ENCODE data around the gene UTS2B.

Gene UTS2B

DNA sequence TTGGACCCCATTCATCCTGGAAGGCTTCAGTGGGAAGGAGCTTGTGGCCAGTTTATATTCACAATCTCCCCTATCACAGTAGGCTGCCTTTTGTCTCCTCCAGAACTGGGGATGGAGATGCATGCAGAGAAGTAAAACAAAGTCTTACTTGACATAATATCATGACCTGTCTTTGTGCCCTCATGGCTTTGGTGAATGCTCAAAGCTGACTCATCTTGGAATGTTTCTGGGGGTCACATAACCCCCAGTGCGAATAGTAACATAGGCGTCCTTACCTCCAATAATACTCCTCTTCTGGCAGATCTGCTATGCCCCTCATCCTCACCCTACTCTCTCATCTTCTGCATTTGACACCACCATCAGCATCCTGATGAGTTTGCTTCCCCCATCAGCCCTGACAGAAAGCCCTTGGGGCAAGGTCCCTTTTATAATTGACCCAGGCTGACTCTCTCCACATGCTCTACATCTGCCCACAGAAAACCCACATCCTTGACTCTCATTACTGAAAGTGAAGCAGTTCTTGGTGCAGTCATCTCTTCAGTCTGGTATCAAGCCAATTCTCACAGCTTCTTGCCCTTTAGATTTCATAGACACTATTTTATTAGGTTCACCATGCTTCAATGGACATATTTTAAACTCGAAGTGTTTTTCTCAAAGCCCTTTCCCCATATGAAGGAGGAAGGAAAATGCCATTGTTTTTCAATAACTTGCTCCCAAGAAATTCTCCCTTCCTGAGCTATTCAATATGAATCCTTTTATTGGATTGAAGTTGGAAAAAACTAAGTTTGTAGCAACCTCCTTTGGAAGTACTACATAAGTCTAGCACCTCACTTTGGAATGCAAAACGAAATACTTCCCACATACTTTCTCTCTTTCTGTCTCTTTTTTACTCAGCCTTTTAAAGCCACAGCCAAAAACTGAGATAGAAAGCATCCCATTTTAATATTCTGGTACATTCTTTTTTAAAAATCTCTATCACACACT is 94.7 kb downstream of the UTS2B start:
- no peak for DNase-seq

DNA sequence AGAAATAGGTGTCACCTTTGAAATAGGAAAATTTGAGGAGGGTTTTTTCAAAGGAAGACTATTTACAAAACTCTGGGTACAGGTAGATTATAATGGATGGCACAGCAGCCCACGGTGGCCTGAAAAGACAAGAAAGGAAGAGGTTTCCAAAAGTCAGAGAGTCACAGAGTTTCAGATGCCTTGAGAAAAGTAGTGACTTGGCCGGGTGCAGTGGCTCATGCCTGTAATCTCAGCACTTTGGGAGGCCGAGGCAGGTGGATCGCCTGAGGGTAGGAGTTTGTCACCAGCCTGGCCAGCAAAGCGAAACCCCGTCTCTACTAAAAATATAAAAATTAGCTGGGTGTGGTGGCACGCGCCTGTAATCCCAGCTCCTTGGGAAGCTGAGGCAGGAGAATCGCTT is 96.1 kb downstream of the UTS2B start:
- no peak for DNase-seq

DNA sequence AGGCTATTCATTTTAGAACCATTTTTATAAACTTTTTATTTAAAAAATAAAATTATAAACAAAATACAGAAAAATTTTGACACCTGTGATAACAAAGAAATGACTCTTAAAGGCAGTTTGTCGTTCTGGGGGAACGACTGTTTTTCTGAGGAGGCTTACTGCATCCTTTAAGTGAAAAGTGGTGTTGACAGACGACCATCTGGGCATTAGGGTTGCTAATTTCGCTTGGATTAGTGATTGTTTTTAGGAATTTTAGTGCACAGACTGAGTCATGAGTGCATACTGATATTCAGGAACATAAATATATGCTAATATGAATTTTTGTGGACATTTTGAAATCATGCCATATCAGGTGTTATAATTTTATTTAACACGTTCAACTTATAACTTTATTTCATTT is 102.8 kb downstream of the UTS2B start:
- no peak for DNase-seq

GRCh38 chr3:191221638-191222037 is 108.7 kb downstream of the UTS2B start:
- DNase-seq, result no peak

DNA sequence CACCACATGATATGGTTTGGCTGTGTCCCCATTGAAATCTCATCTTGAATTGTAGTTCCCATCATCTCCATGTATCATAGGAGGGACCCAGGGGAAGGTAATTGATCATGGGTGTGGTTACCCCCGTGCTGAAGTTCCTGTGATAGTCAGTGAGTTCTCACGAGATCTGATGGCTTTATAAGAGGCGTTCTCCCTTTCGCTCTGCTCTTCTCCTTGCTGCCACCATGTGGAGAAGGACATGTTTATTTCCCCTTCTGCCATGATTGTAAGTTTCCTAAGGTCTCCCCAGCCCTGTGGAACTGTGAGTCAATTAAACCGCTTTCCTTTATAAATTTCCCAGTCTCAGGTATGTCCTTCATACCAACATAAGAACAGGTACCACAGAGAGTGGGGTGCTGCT is 109.4 kb downstream of the UTS2B start:
- DNase-seq, result no peak

GRCh38 chr3:191217301-191217700 is 113.0 kb downstream of the UTS2B start:
- DNase-seq, result no peak

All from NCI-H1048 (cell line).